Lung (tissue), 12 donors: Measurements from ENCODE around the gene SHE. TPM values are rescaled to one million over a fixed set of nuclear protein-coding genes. Genes with fewer than 3 reads are reported as not detected.

ENCODE experiments used
- ATAC-seq: fragments of 200-7000 bp; cut with Tn5 transposase; one replicate; pipeline ENCODE4 v1.9.1; 2020; ENCODE audit warnings: moderate number of reproducible peaks; ENCODE audit not compliant: insufficient read depth, low FRiP score
- DNase-seq, 3 donors: peaks; one replicate each; pipeline ENCODE4 v3.0.0-alpha.2; 2013 to 2017
- H3K27ac ChIP-seq, 2 donors: one replicate each; pipeline ENCODE4 v1.5.1; 2013; ENCODE audit warnings: mild to moderate bottlenecking in 2 of 2, moderate library complexity in 2 of 2, control low read depth in 1 of 2, inconsistent platforms in 1 of 2, low read depth in 1 of 2, low read length in 1 of 2
- H3K27me3 ChIP-seq, 3 donors: one replicate each; pipeline ENCODE4 v1.5.1; 2013; ENCODE audit warnings: low read length in 2 of 3; ENCODE audit not compliant: control insufficient read depth in 3 of 3, insufficient read depth in 3 of 3
- H3K36me3 ChIP-seq, 4 donors: one replicate each; pipeline ENCODE4 v1.5.1; 2013; ENCODE audit warnings: low read length in 4 of 4, mild to moderate bottlenecking in 1 of 4, moderate library complexity in 1 of 4; ENCODE audit not compliant: control insufficient read depth in 4 of 4, insufficient read depth in 4 of 4
- H3K4me1 ChIP-seq, 5 donors: one replicate each; pipeline ENCODE4 v1.5.1; 2013; ENCODE audit warnings: low read length in 5 of 5, mild to moderate bottlenecking in 2 of 5, moderate library complexity in 1 of 5; ENCODE audit not compliant: control insufficient read depth in 5 of 5, insufficient read depth in 5 of 5
- H3K4me3 ChIP-seq: one replicate; pipeline ENCODE4 v1.5.1; 2013; ENCODE audit warnings: mild to moderate bottlenecking, control low read depth, moderate library complexity
- H3K9ac ChIP-seq, 2 donors: one replicate each; pipeline ENCODE4 v1.5.1; 2013; ENCODE audit warnings: low read length in 2 of 2, control low read depth in 1 of 2; ENCODE audit not compliant: insufficient read depth in 1 of 2
- H3K9me3 ChIP-seq, 4 donors: one replicate each; pipeline ENCODE4 v1.5.1; 2013; ENCODE audit warnings: low read length in 3 of 4, mild to moderate bottlenecking in 1 of 4, moderate library complexity in 1 of 4; ENCODE audit not compliant: control insufficient read depth in 4 of 4, insufficient read depth in 3 of 4
- WGBS, 2 donors: extraction: QIAGEN DNeasy Blood & Tissue Kit; methylation state at CpG; one replicate each; pipeline ENCODE4 v1.1.7; 2013; 5-methylcytosine and 5-hydroxymethylcytosine counted together
- polyA plus RNA-seq, 2 donors: library from polyadenylated mRNA; stranded (reverse); fragments of 200-250 nt; gene quantifications; one replicate each; pipeline ENCODE4 v1.2.1, GENCODE V29; 2013
- total RNA-seq, 2 donors: library from RNA; depleted of rRNA in 1 of 2; stranded (reverse); fragments of >200 nt in 1 of 2; gene quantifications; one replicate each; pipeline ENCODE4 v1.2.1, GENCODE V29; 2014 to 2021
- TF ChIP-seq, protein P1 (sequence below): IDR thresholded peaks from 2 replicates; pipeline ENCODE4 v1.5.1; 2012; ENCODE audit warnings: mild to moderate bottlenecking; ENCODE audit errors: control extremely low read depth, extremely low read depth
- donor health status: control.
- donor health status: control.
- donor health status: Bipolar disorder and iron deficiency.
- donor health status: healthy.
- donor health status: DM: yes; HTN: yes; CAD: no.

Gene SHE
- total and polyA plus RNA-seq, 4 donors: 15.1 to 33.5 (median 21.0) TPM

- TF ChIP-seq, protein P1, sequence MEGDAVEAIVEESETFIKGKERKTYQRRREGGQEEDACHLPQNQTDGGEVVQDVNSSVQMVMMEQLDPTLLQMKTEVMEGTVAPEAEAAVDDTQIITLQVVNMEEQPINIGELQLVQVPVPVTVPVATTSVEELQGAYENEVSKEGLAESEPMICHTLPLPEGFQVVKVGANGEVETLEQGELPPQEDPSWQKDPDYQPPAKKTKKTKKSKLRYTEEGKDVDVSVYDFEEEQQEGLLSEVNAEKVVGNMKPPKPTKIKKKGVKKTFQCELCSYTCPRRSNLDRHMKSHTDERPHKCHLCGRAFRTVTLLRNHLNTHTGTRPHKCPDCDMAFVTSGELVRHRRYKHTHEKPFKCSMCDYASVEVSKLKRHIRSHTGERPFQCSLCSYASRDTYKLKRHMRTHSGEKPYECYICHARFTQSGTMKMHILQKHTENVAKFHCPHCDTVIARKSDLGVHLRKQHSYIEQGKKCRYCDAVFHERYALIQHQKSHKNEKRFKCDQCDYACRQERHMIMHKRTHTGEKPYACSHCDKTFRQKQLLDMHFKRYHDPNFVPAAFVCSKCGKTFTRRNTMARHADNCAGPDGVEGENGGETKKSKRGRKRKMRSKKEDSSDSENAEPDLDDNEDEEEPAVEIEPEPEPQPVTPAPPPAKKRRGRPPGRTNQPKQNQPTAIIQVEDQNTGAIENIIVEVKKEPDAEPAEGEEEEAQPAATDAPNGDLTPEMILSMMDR: no peak
- ATAC-seq (peak; percentile 29), DNase-seq (peak; percentile 69 to 86 (median 74))
- Histone ChIP-seq H3K4me3 (no peak overlapping the region), H3K9me3 (no peaks in the 10 kb centered on the region), H3K27ac (peak overlapping the region; percentile 40 to 71), H3K36me3 (peaks cover 0 to 20% (median 0%) of the 10 kb centered on the region in 4 donors), H3K27me3 (no peaks in the 10 kb centered on the region), H3K9ac (peak overlapping the region in 1 of 2 donors; percentile 61), H3K4me1 (peaks cover 0 to 13% (median 4%) of the 10 kb centered on the region in 5 donors)
- WGBS, 2 donors: 54 to 75% methylated on average over 17 to 18 of the region's 18 CpGs
These were observed 67.7 kb downstream of the SHE start for GRCh38 chr1:154434346-154435085.

GRCh38 chr1:154433161-154433764 is 68.9 kb downstream of the SHE start:
- Histone ChIP-seq H3K9ac (no peak overlapping the region), H3K36me3 (peaks cover 0 to 22% (median 0%) of the 10 kb centered on the region in 4 donors), H3K4me1 (peaks cover 0 to 13% (median 8%) of the 10 kb centered on the region in 5 donors), H3K4me3 (no peak overlapping the region), H3K27me3 (no peaks in the 10 kb centered on the region), H3K9me3 (no peaks in the 10 kb centered on the region), H3K27ac (peak overlapping the region in 1 of 2 donors; percentile 69)
- DNase-seq (no peak), ATAC-seq (no peak)
- WGBS, 2 donors: 64 to 68% methylated on average over 9 of the region's 9 CpGs
- TF ChIP-seq, protein P1: no peak

- Histone ChIP-seq H3K9ac (no peak overlapping the region), H3K36me3 (peaks cover 0 to 22% (median 0%) of the 10 kb centered on the region in 4 donors)
These were observed 70.4 kb downstream of the SHE start for GRCh38 chr1:154431586-154432373.

More at GRCh38 chr1:154431586-154432373, 70.4 kb downstream of the SHE start:
- ATAC-seq (peak; percentile 57), DNase-seq (no peak)
- Histone ChIP-seq H3K27me3 (no peaks in the 10 kb centered on the region), H3K27ac (peak overlapping the region in 1 of 2 donors; percentile 39), H3K4me3 (no peak overlapping the region), H3K9me3 (no peaks in the 10 kb centered on the region), H3K4me1 (peaks cover 3 to 21% (median 17%) of the 10 kb centered on the region in 5 donors)
- WGBS, 2 donors: 50 to 68% methylated on average over 10 of the region's 10 CpGs
- TF ChIP-seq, protein P1: no peak
